ENCODE measurements around the gene SLC45A2. TPM values are rescaled to one million over a fixed set of nuclear protein-coding genes. Genes with fewer than 3 reads are reported as not detected.
A peak's percentile ranks its signal among the peaks of the same experiment; 100 is the strongest.

SLC45A2 gene
- total and polyA plus RNA-seq, 9 of the 15 experiments (the other 6 are each of a cell fraction or from before 2014, with no cell fraction given), result 0.03 to 0.29 (median 0.14) TPM; not detected in 4

- peak; percentile 60 for TF ChIP-seq PRDM10 (IDR thresholded peaks at IDR 0.05; ENCODE audit: partially characterized antibody)
- TF ChIP-seq NFIC (IDR thresholded peaks at IDR 0.05), result peak; percentile 70
- TF ChIP-seq ZNF644 (tag; IDR thresholded peaks at IDR 0.05; ENCODE audit: low read depth), result no peak
- no peak for TF ChIP-seq ZNF398 (CRISPR knock-in tag; IDR thresholded peaks at IDR 0.05)
- no peak for TF ChIP-seq ARID2 (IDR thresholded peaks at IDR 0.05)
- TF ChIP-seq FOXP4 (CRISPR knock-in tag; IDR thresholded peaks at IDR 0.05; ENCODE audit: borderline replicate concordance), result no peak; the same call in 1 of the 2 replicates
- TF ChIP-seq THRB (CRISPR knock-in tag; conservative IDR thresholded peaks at IDR 0.05), result no peak
- no peak for TF ChIP-seq DMBX1 (CRISPR knock-in tag; IDR thresholded peaks at IDR 0.05; ENCODE audit: borderline replicate concordance)
- no peak for TF ChIP-seq HOMEZ (CRISPR knock-in tag; IDR thresholded peaks at IDR 0.05)
- peak; percentile 63 for TF ChIP-seq RB1 (IDR thresholded peaks at IDR 0.05; ENCODE audit: low read depth)
Observed at GRCh38 chr5:34007621-34008600, 23.4 kb upstream of the SLC45A2 start, which contains the start of gene AMACR (continued).

Data from K562 (cell line).